GM12892 (cell line): ENCODE results near the gene WDR45B.

Experiments used
- DNase-seq: peaks from one replicate; pipeline ENCODE4 v3.0.0; 2011; ENCODE audit not compliant: insufficient read length
- FAIRE-seq: peaks from 2 replicates; lab custom pipeline; 2011; peaks lifted over from hg19 to GRCh38; lab: Jason Lieb, UNC
- POLR2A ChIP-seq: IDR thresholded peaks from 2 replicates; pipeline ENCODE4 v1.6.1; 2011; ENCODE audit warnings: low read depth, low read length, control low read depth
- POLR2AphosphoS5 ChIP-seq: IDR thresholded peaks from 2 replicates; pipeline ENCODE4 v1.6.1; 2011; ENCODE audit warnings: low read depth, low read length, control low read depth
- TAF1 ChIP-seq: IDR thresholded peaks from 2 replicates; pipeline ENCODE4 v1.6.1; 2011; ENCODE audit warnings: low read depth, mild to moderate bottlenecking, control low read depth, low read length, borderline replicate concordance

Gene WDR45B

GRCh38 chr17:82686366-82687324 is 38.4 kb upstream of the WDR45B start:
- DNase-seq (no peak), FAIRE-seq (no peak)
- TF ChIP-seq POLR2A (no peak), POLR2AphosphoS5 (no peak), TAF1 (no peak)

DNA sequence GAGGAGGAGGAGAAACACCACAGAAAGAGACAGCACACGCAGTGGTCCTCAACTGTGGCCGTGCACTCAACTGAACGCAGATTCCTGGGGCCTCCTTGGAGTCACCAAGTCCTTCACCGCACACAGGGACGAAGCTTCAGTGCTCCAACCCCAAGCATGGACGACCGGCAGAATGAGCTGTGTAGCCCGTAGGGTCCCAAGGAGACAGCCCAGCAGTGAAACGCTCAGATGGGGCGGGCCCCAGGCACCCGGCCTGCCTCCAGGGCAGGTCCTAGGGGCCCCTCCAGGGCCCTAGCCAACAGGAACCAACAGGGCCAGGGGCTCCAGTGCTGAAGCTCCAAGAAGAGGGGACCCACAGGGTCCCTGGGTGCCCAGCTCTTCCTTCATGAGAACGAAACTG is 37.0 kb upstream of the WDR45B start:
- FAIRE-seq, result no peak
- TF ChIP-seq POLR2A, result no peak
- no peak for TF ChIP-seq POLR2AphosphoS5
- TF ChIP-seq TAF1, result no peak
- no peak for DNase-seq

GRCh38 chr17:82684228-82684841 is 36.1 kb upstream of the WDR45B start:
- no peak for FAIRE-seq
- TF ChIP-seq POLR2AphosphoS5, result no peak
- no peak for TF ChIP-seq TAF1
- TF ChIP-seq POLR2A, result no peak
- DNase-seq, result no peak

DNA sequence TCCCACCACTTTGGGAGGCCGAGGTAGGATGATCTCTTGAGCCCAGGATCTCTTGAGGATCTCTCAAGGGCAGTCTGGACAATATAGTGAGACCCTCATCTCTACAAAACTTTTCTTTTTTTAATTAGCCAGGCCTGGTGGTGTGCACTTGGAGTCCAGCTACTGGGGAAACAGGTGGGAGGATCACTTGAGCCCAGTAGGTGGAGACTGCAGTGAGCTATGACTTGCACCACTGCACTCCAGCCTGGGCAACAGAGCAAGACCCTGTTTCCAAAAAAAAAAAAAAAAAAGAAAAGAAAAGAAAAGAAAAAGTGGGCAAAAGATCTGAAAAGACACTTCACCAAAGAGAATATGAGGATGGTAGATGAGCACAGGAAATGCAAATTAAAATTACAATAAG is 35.3 kb upstream of the WDR45B start:
- DNase-seq (no peak), FAIRE-seq (no peak)
- TF ChIP-seq POLR2AphosphoS5 (no peak), TAF1 (no peak), POLR2A (no peak)

- DNase-seq (no peak), FAIRE-seq (no peak)
- no peak for TF ChIP-seq TAF1
- no peak for TF ChIP-seq POLR2AphosphoS5
- TF ChIP-seq POLR2A, result no peak
Observed at GRCh38 chr17:82681547-82681946, 33.3 kb upstream of the WDR45B start.

- TF ChIP-seq POLR2A (no peak), TAF1 (no peak), POLR2AphosphoS5 (no peak)
- no peak for FAIRE-seq
- DNase-seq, result no peak
Observed at GRCh38 chr17:82679586-82680465, 31.6 kb upstream of the WDR45B start.

DNA sequence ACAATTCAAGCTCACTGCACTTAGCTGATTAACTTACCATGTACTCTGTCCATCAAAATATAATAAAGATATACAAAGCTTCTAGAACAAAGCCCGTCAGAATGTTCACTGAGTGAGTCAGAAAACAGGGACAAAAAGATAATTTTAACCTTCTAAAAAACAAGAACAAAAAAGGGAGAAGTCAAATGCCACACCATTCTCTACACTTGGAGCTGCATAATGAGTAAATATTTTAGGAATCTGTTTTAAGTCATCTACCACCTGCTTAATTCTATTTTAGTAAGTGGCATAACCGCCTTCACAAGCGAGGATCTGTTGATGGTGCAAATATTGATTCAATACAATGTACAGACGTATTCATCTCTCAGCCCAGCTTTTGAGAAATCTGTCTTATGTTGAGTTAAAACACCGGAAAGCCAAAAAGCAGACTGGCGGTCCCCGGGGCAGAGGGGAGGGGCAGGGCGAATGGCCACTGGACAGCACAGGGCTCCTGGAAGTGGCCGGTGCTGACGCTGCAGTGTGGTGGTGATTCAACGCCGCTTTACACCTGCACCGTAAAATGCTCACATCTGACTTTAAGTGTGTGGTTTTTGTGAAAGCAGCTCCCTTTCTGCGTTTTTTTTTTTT is 30.1 kb upstream of the WDR45B start:
- DNase-seq (no peak), FAIRE-seq (no peak)
- TF ChIP-seq TAF1, result no peak
- no peak for TF ChIP-seq POLR2A
- no peak for TF ChIP-seq POLR2AphosphoS5

- DNase-seq, result no peak
- FAIRE-seq, result no peak
- TF ChIP-seq POLR2A (no peak), POLR2AphosphoS5 (no peak), TAF1 (no peak)
Observed at GRCh38 chr17:82677353-82677925, 29.2 kb upstream of the WDR45B start.

DNA sequence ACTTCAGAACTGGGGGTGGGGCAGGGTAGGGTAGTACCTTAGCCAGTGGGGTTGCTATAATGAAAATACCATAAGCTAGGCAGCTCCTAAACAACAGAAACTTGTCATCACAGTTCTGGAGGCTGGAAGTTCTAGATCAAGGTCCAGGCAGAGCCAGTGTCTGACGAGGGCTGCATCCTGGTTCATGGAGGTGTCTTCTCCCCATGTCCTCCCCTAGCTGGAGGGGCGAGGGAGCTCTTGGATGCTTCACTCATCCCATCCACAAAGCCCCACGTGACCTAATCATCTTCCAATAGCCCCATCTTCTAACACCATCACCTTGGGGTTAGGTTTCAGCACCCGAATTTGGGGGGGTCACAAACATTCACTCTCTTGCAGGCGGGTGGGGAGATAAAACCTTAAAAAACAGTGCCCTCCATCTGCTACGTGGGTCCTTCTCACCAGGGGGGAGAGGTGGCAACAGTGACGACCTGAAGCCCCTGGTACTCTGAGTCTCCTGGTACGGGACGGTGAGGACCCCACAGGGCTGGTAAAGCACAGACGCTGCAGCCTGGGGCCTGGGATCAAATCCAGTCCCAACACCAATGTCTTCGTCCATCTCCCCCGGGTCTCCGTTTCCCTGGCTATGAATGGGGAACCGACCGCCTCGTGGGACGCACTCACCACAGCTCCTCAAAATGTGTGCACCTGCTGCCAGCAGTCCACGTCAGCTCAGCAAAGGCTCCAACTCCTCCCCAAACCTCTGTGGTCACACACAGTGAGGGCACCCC is 27.4 kb upstream of the WDR45B start:
- FAIRE-seq (no peak), DNase-seq (no peak)
- no peak for TF ChIP-seq POLR2A
- no peak for TF ChIP-seq POLR2AphosphoS5
- TF ChIP-seq TAF1, result no peak
